Esophagus squamous epithelium (tissue), 5 donors: ENCODE measurements around the gene RBPMS2. TPM values are rescaled to one million over a fixed set of nuclear protein-coding genes. Genes with fewer than 3 reads are reported as not detected.

Source experiments
- DNase-seq: peaks from one replicate; lab custom pipeline; 2025; lab: John Stamatoyannopoulos, UW
- H3K27ac ChIP-seq, 4 donors: fragments of 200-600 bp; sonication (generic); one replicate each; pipeline ENCODE4 v1.5.1; 2016 to 2019; ENCODE audit warnings: mild to moderate bottlenecking in 1 of 4
- H3K27me3 ChIP-seq, 4 donors: fragments of 200-600 bp; sonication (generic); 1 replicate in 3 of 4; 2 replicates in 1 of 4; pipeline versions ENCODE4 v1.5.1 to v1.6.0; 2017 to 2021; ENCODE audit warnings: antibody characterized with exemption in 1 of 4
- H3K36me3 ChIP-seq, 3 donors: fragments of 200-600 bp; sonication (generic); one replicate each; pipeline ENCODE4 v1.5.1; 2016 to 2019
- H3K4me1 ChIP-seq, 3 donors: fragments of 200-600 bp; sonication (generic); one replicate each; pipeline ENCODE4 v1.5.1; 2017 to 2019
- H3K4me3 ChIP-seq, 4 donors: fragments of 200-600 bp; sonication (generic); 1 replicate in 3 of 4; 2 replicates in 1 of 4; pipeline ENCODE4 v1.5.1; 2016 to 2019; ENCODE audit warnings: mild to moderate bottlenecking in 2 of 4, moderate library complexity in 1 of 4
- H3K9me3 ChIP-seq, 3 donors: fragments of 200-600 bp; sonication (generic); one replicate each; pipeline ENCODE4 v1.5.1; 2016 to 2019
- CTCF ChIP-seq, 6 experiments: fragments of 450-650 bp in 4 of 6; fragments of 200-600 bp in 2 of 6; sonication (generic) in 2 of 6; IDR thresholded peaks; one replicate each; pipeline ENCODE4 v1.5.1; 2016 to 2019; ENCODE audit warnings: antibody characterized with exemption in 6 of 6, mild to moderate bottlenecking in 4 of 6, moderate library complexity in 4 of 6
- POLR2A ChIP-seq, 4 donors: fragments of 450-650 bp; IDR thresholded peaks; one replicate each; pipeline ENCODE4 v1.6.1; 2017; ENCODE audit warnings: antibody characterized with exemption in 4 of 4, mild to moderate bottlenecking in 4 of 4, moderate library complexity in 3 of 4
- WGBS, 2 donors: methylation state at CpG; one replicate each; pipeline ENCODE4 v1.1.5; 2018; 5-methylcytosine and 5-hydroxymethylcytosine counted together
- intact Hi-C: fragments of 100-400 bp; cut with DNase I; formaldehyde crosslinking; loops from one replicate; pipeline ENCODE4 v1.15.0; 2022
- total RNA-seq, 4 donors: library from RNA; depleted of rRNA; stranded (reverse); fragments of >200 nt; gene quantifications; one replicate each; pipeline ENCODE4 v1.1.0, GENCODE V29; 2016
- donor health status: DM: yes; HTN: yes; CAD: no.

The RBPMS2 gene
- total RNA-seq, 4 donors from 2014 or later, result 0.75 to 5.0 (median 1.3) TPM; not detected in 1

- intact Hi-C loops, result no loop called here
- DNase-seq, result no peak
- WGBS, 2 donors, result 51 to 56% methylated on average over 3 of the region's 3 CpGs
- H3K27ac ChIP-seq, result no peak overlapping the region
- H3K36me3 ChIP-seq, result no peaks in the 10 kb centered on the region
- no peak overlapping the region for H3K4me3 ChIP-seq
- H3K9me3 ChIP-seq, result no peaks in the 10 kb centered on the region
- H3K4me1 ChIP-seq, result peaks cover 0 to 24% (median 5%) of the 10 kb centered on the region in 3 donors
- H3K27me3 ChIP-seq, result peaks cover 0 to 45% (median 0%) of the 10 kb centered on the region in 4 donors
- no peak for TF ChIP-seq CTCF (IDR thresholded peaks at IDR 0.05)
- TF ChIP-seq POLR2A (IDR thresholded peaks at IDR 0.05), result no peak
These were observed 2.9 kb downstream of the RBPMS2 start for GRCh38 chr15:64772488-64772887.

GRCh38 chr15:64770626-64771025, 4.8 kb downstream of the RBPMS2 start:
- Histone ChIP-seq H3K36me3 (no peaks in the 10 kb centered on the region), H3K4me3 (no peak overlapping the region), H3K27me3 (peaks cover 0 to 30% (median 0%) of the 10 kb centered on the region in 4 donors), H3K4me1 (peaks cover 0 to 9% (median 5%) of the 10 kb centered on the region in 3 donors), H3K9me3 (no peaks in the 10 kb centered on the region), H3K27ac (no peak overlapping the region)
- no peak for DNase-seq
- TF ChIP-seq CTCF (IDR thresholded peaks at IDR 0.05), result no peak
- no peak for TF ChIP-seq POLR2A (IDR thresholded peaks at IDR 0.05)
- intact Hi-C loops, result no loop called here
- 40 to 58% methylated on average over 1 to 2 of the region's 2 CpGs for WGBS, 2 donors

- Histone ChIP-seq H3K9me3 (no peaks in the 10 kb centered on the region), H3K27me3 (no peaks in the 10 kb centered on the region), H3K4me1 (no peaks in the 10 kb centered on the region), H3K27ac (peak overlapping the region in 2 of 4 donors; percentile 30 to 44), H3K36me3 (no peaks in the 10 kb centered on the region), H3K4me3 (no peak overlapping the region)
- intact Hi-C loops, result no loop called here
- no peak for DNase-seq
- TF ChIP-seq CTCF (IDR thresholded peaks at IDR 0.05) (no peak), POLR2A (IDR thresholded peaks at IDR 0.05) (no peak)
- 83 to 100% methylated on average over 1 to 7 of the region's 7 CpGs for WGBS, 2 donors
These were observed 8.2 kb downstream of the RBPMS2 start for GRCh38 chr15:64767203-64767602.

- no peaks in the 10 kb centered on the region for H3K9me3 ChIP-seq
- 66 to 84% methylated on average over 5 to 8 of the region's 8 CpGs for WGBS, 2 donors
- no peaks in the 10 kb centered on the region for H3K27me3 ChIP-seq
- no peak overlapping the region for H3K4me3 ChIP-seq
- no peak for DNase-seq
- TF ChIP-seq POLR2A (IDR thresholded peaks at IDR 0.05), result no peak
- TF ChIP-seq CTCF (IDR thresholded peaks at IDR 0.05), result no peak
- intact Hi-C loops, result no loop called here
- H3K27ac ChIP-seq, result no peak overlapping the region
- no peaks in the 10 kb centered on the region for H3K4me1 ChIP-seq
- H3K36me3 ChIP-seq, result no peaks in the 10 kb centered on the region
These were observed 9.3 kb downstream of the RBPMS2 start for GRCh38 chr15:64766058-64766457.

- Histone ChIP-seq H3K27ac (peak overlapping the region in 3 of 4 donors; percentile 49 to 70 (median 60)), H3K4me1 (no peaks in the 10 kb centered on the region), H3K4me3 (no peak overlapping the region), H3K9me3 (no peaks in the 10 kb centered on the region), H3K36me3 (no peaks in the 10 kb centered on the region), H3K27me3 (no peaks in the 10 kb centered on the region)
- DNase-seq, result no peak
- intact Hi-C loops, result no loop called here
- TF ChIP-seq POLR2A (IDR thresholded peaks at IDR 0.05), result no peak
- no peak for TF ChIP-seq CTCF (IDR thresholded peaks at IDR 0.05)
- WGBS, 2 donors, result 62 to 82% methylated on average over 2 of the region's 4 CpGs
These were observed 11.5 kb downstream of the RBPMS2 start for GRCh38 chr15:64763874-64764273.
